ENCODE data around the gene MCF2L. TPM values are rescaled to one million over a fixed set of nuclear protein-coding genes. Genes with fewer than 3 reads are reported as not detected.

Gene MCF2L
- total RNA-seq, 4 donors from 2014 or later = 18.3 to 52.6 (median 29.9) TPM

DNA sequence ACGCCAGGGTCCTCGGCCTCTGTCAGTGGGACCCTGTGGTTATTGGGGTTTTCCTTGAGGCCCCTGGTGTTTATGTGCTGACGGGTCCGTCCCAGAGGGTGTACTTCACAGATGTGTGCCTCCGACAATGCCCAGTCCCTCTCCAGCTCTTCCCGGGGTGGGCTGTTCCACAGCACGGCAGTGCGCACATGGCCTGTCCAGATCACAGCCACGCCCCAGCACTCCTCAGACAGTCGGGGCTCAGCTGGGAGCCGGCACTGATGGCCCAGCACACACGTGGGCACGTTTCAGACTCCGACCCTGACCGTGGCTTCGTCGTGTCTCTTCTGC, 119.6 kb downstream of the MCF2L start:
- H3K9me3 ChIP-seq = no peaks in the 10 kb centered on the region
- ATAC-seq = no peak
- peaks cover 30% of the 10 kb centered on the region for H3K27me3 ChIP-seq
- no peak overlapping the region for H3K4me3 ChIP-seq
- no peak overlapping the region for H3K27ac ChIP-seq
- H3K4me1 ChIP-seq = peaks cover 0 to 4% (median 0%) of the 10 kb centered on the region in 3 donors
- TF ChIP-seq POLR2AphosphoS5 (IDR thresholded peaks at IDR 0.05) (no peak), EP300 (IDR thresholded peaks at IDR 0.05) (no peak), POLR2A (IDR thresholded peaks at IDR 0.05) (no peak)
- TF ChIP-seq, protein P1, sequence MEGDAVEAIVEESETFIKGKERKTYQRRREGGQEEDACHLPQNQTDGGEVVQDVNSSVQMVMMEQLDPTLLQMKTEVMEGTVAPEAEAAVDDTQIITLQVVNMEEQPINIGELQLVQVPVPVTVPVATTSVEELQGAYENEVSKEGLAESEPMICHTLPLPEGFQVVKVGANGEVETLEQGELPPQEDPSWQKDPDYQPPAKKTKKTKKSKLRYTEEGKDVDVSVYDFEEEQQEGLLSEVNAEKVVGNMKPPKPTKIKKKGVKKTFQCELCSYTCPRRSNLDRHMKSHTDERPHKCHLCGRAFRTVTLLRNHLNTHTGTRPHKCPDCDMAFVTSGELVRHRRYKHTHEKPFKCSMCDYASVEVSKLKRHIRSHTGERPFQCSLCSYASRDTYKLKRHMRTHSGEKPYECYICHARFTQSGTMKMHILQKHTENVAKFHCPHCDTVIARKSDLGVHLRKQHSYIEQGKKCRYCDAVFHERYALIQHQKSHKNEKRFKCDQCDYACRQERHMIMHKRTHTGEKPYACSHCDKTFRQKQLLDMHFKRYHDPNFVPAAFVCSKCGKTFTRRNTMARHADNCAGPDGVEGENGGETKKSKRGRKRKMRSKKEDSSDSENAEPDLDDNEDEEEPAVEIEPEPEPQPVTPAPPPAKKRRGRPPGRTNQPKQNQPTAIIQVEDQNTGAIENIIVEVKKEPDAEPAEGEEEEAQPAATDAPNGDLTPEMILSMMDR (IDR thresholded peaks at IDR 0.05) = no peak
- 66% methylated on average over 9 of the region's 17 CpGs; no CpG with 5 or more reads in 1 of the 2 donors for WGBS, 2 donors (ENCODE audit: low coverage in 1 of 2)
- peaks cover 0 to 20% of the 10 kb centered on the region in 2 donors for H3K36me3 ChIP-seq

DNA sequence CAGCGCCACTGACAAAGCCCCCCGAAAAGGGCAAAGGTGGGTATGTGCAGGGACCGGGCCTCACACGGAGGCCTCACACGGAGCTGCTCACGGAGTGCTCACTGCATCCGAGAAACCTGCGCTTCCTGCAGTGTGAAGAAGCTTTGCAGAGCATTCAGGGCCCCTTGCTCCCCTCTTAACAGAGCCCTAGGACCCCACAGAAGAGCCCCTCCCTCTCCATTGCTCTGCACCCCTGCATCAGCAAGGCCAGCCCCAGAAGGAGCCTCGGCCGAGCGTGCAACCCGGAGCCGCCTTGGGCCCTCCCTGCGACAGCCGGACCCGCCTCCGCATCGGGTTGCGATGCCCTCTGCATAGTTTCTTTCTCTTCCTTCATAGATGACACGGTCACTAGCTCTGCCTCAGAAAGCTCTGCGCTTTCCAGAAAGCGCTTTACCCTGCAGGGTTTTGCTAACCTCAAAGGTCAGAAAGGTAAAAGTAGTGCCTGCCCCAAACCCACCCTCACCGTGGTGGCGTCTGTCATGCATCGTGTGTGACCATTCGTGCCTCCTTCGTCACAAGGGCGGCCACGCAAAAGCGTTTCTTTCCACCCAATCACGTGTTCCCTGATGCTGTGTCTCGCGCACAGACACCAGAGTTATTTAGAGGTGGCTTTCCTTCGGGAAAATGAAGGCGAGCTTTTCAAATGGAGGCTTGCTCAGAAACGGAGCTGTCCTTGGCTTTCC, 120.8 kb downstream of the MCF2L start:
- H3K9me3 ChIP-seq = no peaks in the 10 kb centered on the region
- no peak for ATAC-seq
- H3K4me3 ChIP-seq = no peak overlapping the region
- 80 to 88% methylated on average over 10 to 25 of the region's 36 CpGs for WGBS, 2 donors (ENCODE audit: low coverage in 1 of 2)
- peaks cover 40% of the 10 kb centered on the region for H3K27me3 ChIP-seq
- TF ChIP-seq EP300 (IDR thresholded peaks at IDR 0.05) (no peak), POLR2A (IDR thresholded peaks at IDR 0.05) (no peak), POLR2AphosphoS5 (IDR thresholded peaks at IDR 0.05) (no peak)
- TF ChIP-seq, protein P1 (IDR thresholded peaks at IDR 0.05) = no peak
- peaks cover 0 to 20% of the 10 kb centered on the region in 2 donors for H3K36me3 ChIP-seq
- no peaks in the 10 kb centered on the region for H3K4me1 ChIP-seq
- H3K27ac ChIP-seq = no peak overlapping the region

GRCh38 chr13:113090415-113090770, 121.4 kb downstream of the MCF2L start:
- no CpG with 5 or more reads among the region's 13 CpGs for WGBS, 2 donors (ENCODE audit: low coverage in 1 of 2)
- Histone ChIP-seq H3K27me3 (peaks cover 45% of the 10 kb centered on the region), H3K4me1 (no peaks in the 10 kb centered on the region), H3K4me3 (no peak overlapping the region), H3K27ac (no peak overlapping the region), H3K9me3 (no peaks in the 10 kb centered on the region), H3K36me3 (peaks cover 0 to 20% of the 10 kb centered on the region in 2 donors)
- ATAC-seq = no peak
- TF ChIP-seq POLR2A (IDR thresholded peaks at IDR 0.05) = no peak
- TF ChIP-seq EP300 (IDR thresholded peaks at IDR 0.05) = no peak
- TF ChIP-seq, protein P1 (IDR thresholded peaks at IDR 0.05) = no peak
- TF ChIP-seq POLR2AphosphoS5 (IDR thresholded peaks at IDR 0.05) = no peak

DNA sequence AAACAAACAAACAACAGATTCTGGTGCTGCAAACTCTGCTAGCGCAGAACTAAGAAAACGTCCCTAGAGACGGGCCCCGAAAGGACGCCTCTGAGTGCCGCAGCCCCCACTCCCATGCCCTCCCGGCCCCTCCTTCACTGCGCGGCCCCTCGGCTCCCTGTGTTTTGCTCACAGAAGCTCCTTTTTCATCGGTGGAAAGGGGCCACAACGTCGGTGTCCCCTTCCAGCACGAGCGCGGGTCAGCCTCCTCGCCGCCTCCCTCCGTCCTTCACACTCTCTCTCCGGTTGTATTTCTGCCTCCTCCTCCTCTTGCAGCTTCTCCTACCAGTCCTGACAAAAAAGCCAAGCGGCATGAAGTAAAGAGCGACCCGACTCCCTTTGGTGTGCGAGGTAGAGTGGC, 121.8 kb downstream of the MCF2L start:
- no peak overlapping the region for H3K27ac ChIP-seq
- no peak overlapping the region for H3K4me3 ChIP-seq
- no peaks in the 10 kb centered on the region for H3K9me3 ChIP-seq
- H3K4me1 ChIP-seq = no peaks in the 10 kb centered on the region
- no peak for TF ChIP-seq EP300 (IDR thresholded peaks at IDR 0.05)
- TF ChIP-seq POLR2A (IDR thresholded peaks at IDR 0.05) = no peak
- TF ChIP-seq, protein P1 (IDR thresholded peaks at IDR 0.05) = no peak
- H3K36me3 ChIP-seq = peaks cover 0 to 20% of the 10 kb centered on the region in 2 donors
- WGBS, 2 donors (ENCODE audit: low coverage in 1 of 2) = 85 to 90% methylated on average over 14 to 21 of the region's 24 CpGs
- no peak for ATAC-seq
- peaks cover 48% of the 10 kb centered on the region for H3K27me3 ChIP-seq

- no peak overlapping the region for H3K4me3 ChIP-seq
- no peak overlapping the region for H3K27ac ChIP-seq
- H3K27me3 ChIP-seq = peaks cover 48% of the 10 kb centered on the region
- H3K4me1 ChIP-seq = no peaks in the 10 kb centered on the region
- no peak for ATAC-seq
- no peaks in the 10 kb centered on the region for H3K9me3 ChIP-seq
- peaks cover 0 to 20% of the 10 kb centered on the region in 2 donors for H3K36me3 ChIP-seq
- TF ChIP-seq, protein P1 (IDR thresholded peaks at IDR 0.05) = no peak
- TF ChIP-seq POLR2A (IDR thresholded peaks at IDR 0.05) = no peak
- TF ChIP-seq EP300 (IDR thresholded peaks at IDR 0.05) = no peak
- TF ChIP-seq POLR2AphosphoS5 (IDR thresholded peaks at IDR 0.05) = no peak
- 100% methylated on average over 1 of the region's 30 CpGs; no CpG with 5 or more reads in 1 of the 2 donors for WGBS, 2 donors (ENCODE audit: low coverage in 1 of 2)
These were observed 122.3 kb downstream of the MCF2L start for GRCh38 chr13:113091211-113091771.
